Neural progenitor cell (in vitro differentiated cells): ENCODE data around the gene WDR54. TPM values are rescaled to one million over a fixed set of nuclear protein-coding genes. Genes with fewer than 3 reads are reported as not detected.

Source experiments
- DNase-seq: peaks from one replicate; pipeline ENCODE4 v3.0.0-alpha.2; 2016; ENCODE audit warnings: low spot score
- H2AFZ ChIP-seq: fragments of 200-600 bp; sonication (generic); replicated peaks from 2 replicates; pipeline ENCODE4 v1.6.1; 2016; ENCODE audit warnings: antibody characterized with exemption
- H3F3A ChIP-seq: fragments of 200-600 bp; sonication (generic); 2 replicates; pipeline ENCODE4 v1.6.1; 2016; ENCODE audit warnings: antibody characterized with exemption, low read depth
- H3K27ac ChIP-seq: fragments of 200-600 bp; sonication (generic); 2 replicates; pipeline ENCODE4 v1.5.1; 2016; ENCODE audit warnings: mild to moderate bottlenecking
- H3K27me3 ChIP-seq: fragments of 200-600 bp; sonication (generic); 2 replicates; pipeline ENCODE4 v1.6.1; 2016; ENCODE audit warnings: mild to moderate bottlenecking, moderate library complexity
- H3K36me3 ChIP-seq: fragments of 200-600 bp; sonication (generic); 2 replicates; pipeline ENCODE4 v1.5.1; 2016
- H3K4me1 ChIP-seq: fragments of 200-600 bp; sonication (generic); 2 replicates; pipeline ENCODE4 v1.6.1; 2016; ENCODE audit warnings: mixed run types
- H3K4me2 ChIP-seq: fragments of 200-600 bp; sonication (generic); 2 replicates; pipeline ENCODE4 v1.6.1; 2016
- H3K4me3 ChIP-seq: fragments of 200-600 bp; sonication (generic); 2 replicates; pipeline ENCODE4 v1.5.1; 2016
- H3K79me2 ChIP-seq: fragments of 200-600 bp; sonication (generic); 2 replicates; pipeline ENCODE4 v1.6.1; 2016; ENCODE audit warnings: low read depth
- H3K9ac ChIP-seq: fragments of 200-600 bp; sonication (generic); 2 replicates; pipeline ENCODE4 v1.6.1; 2016
- H3K9me3 ChIP-seq: fragments of 200-600 bp; sonication (generic); 2 replicates; pipeline ENCODE4 v1.5.1; 2016; ENCODE audit warnings: low read depth
- H4K20me1 ChIP-seq: fragments of 200-600 bp; sonication (generic); 2 replicates; pipeline ENCODE4 v1.6.1; 2016; ENCODE audit warnings: low read depth
- H3K27ac Mint-ChIP-seq: 3 replicates; pipeline ENCODE4 v1.8.0; 2021; ENCODE audit warnings: mixed read lengths
- H3K27me3 Mint-ChIP-seq: 2 replicates; pipeline ENCODE4 v1.8.0; 2022; ENCODE audit warnings: low read depth, mild to moderate bottlenecking, inconsistent platforms, moderate library complexity, mixed read lengths; ENCODE audit not compliant: insufficient read depth
- H3K36me3 Mint-ChIP-seq: 3 replicates; pipeline ENCODE4 v1.8.0; 2021; ENCODE audit warnings: mixed read lengths
- H3K4me1 Mint-ChIP-seq: 3 replicates; pipeline ENCODE4 v1.8.0; 2021; ENCODE audit warnings: mixed read lengths
- H3K4me3 Mint-ChIP-seq: 3 replicates; pipeline ENCODE4 v1.8.0; 2021; ENCODE audit warnings: mild to moderate bottlenecking, moderate library complexity, mixed read lengths
- H3K9me3 Mint-ChIP-seq: 3 replicates; pipeline ENCODE4 v1.8.0; 2020; ENCODE audit warnings: mixed read lengths
- CTCF ChIP-seq: fragments of 200-600 bp; sonication (generic); IDR thresholded peaks from 2 replicates; pipeline ENCODE4 v1.5.1; 2017; ENCODE audit warnings: antibody characterized with exemption, mild to moderate bottlenecking
- EZH2 ChIP-seq: fragments of 200-600 bp; sonication (generic); IDR thresholded peaks from 2 replicates; pipeline ENCODE4 v1.6.1; 2017; ENCODE audit warnings: antibody characterized with exemption, mild to moderate bottlenecking, moderate library complexity
- EZH2phosphoT487 ChIP-seq: fragments of 200-600 bp; sonication (generic); IDR thresholded peaks from 2 replicates; pipeline ENCODE4 v1.6.1; 2017; ENCODE audit warnings: antibody characterized with exemption
- total RNA-seq: library from RNA; depleted of rRNA; stranded (reverse); fragments of >200 nt; gene quantifications from 2 replicates; pipeline ENCODE4 v1.2.3, GENCODE V29; 2015; ENCODE audit warnings: low replicate concordance

WDR54 gene
- total RNA-seq, 1 donor from 2014 or later = 88.1 TPM

DNA sequence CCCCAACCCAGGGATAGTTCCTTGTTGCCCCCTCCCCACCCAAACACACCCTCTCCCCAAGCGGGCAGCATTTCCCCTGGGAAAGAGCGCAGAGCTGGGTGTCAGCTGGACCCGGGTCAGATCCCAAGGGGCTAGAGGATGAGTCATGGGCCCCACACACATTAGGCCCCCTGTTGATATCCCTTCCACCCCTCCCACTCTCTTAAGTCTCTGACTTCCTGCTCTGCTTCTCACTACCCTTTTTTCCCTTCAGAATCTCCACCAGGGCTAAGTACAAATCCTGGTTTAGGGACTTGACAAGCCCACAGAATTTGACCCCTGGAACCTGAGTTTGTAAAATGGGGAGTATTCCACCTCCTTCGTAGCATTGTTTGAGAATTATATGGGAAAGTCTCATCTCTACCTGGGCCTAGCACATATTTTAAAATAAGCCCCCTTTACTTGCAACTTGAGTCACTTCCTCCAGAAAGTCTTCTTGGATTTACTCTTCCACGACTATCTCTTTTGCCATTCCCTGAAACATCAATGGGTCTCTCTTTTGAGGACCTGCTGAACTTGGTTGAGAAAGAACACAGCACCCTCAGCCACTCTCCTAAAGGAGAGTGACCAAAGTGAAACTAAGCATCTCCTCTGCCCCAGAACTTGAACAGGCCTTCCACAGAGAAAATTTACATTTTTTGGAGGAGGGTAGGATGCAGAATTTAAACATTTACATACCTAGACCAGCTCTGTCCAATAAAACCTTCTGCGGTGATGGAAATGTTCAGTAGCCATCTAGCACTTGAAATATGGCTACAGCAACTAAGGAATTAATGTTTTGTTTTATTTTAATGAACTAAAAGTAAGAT lies 15.5 kb downstream of the WDR54 start:
- Histone ChIP-seq H3K9ac (no peak overlapping the region), H3K4me3 (no peak overlapping the region), H4K20me1 (peaks cover 19% of the 10 kb centered on the region), H3K79me2 (peaks cover 57% of the 10 kb centered on the region), H3F3A (peaks cover 30% of the 10 kb centered on the region), H3K4me2 (no peak overlapping the region), H3K27me3 (no peaks in the 10 kb centered on the region), H2AFZ (no peak overlapping the region), H3K4me1 (peaks cover 18% of the 10 kb centered on the region), H3K9me3 (no peaks in the 10 kb centered on the region), H3K36me3 (no peaks in the 10 kb centered on the region), H3K27ac (no peak overlapping the region)
- H3K27ac Mint-ChIP-seq = peak overlapping the region; percentile 68
- no peaks in the 10 kb centered on the region for H3K9me3 Mint-ChIP-seq
- H3K4me3 Mint-ChIP-seq = no peak overlapping the region
- peaks cover 13% of the 10 kb centered on the region for H3K36me3 Mint-ChIP-seq
- TF ChIP-seq EZH2phosphoT487 (no peak), CTCF (no peak)
- DNase-seq = no peak
- H3K4me1 Mint-ChIP-seq = peaks cover 33% of the 10 kb centered on the region
- peaks cover 19% of the 10 kb centered on the region for H3K27me3 Mint-ChIP-seq

DNA sequence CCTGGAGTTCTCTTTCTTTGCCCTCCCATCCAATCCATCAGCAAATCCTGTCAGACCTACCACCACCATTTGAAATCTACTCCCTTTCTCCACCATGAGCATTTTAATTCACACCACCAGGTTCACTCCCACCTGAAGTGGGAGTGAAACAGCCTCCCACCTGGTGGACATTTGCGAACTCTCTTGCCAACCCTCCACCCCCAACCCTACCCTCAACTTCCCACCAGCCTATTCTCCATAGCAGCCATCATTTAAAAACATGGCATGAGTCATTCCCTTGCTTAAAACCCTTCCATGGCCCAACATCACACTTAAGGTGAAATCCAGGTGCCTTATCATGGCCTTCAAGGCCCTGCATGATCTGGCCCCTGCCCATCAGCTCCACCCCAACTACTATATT lies 16.7 kb downstream of the WDR54 start:
- H3K36me3 Mint-ChIP-seq = peaks cover 13% of the 10 kb centered on the region
- peaks cover 36% of the 10 kb centered on the region for H3K4me1 Mint-ChIP-seq
- Histone ChIP-seq H3K4me3 (no peak overlapping the region), H3K27ac (no peak overlapping the region), H3K4me1 (peaks cover 18% of the 10 kb centered on the region), H3K9ac (peak overlapping the region; percentile 12), H3K9me3 (no peaks in the 10 kb centered on the region), H3K4me2 (peak overlapping the region; percentile 98), H3K27me3 (peaks cover 7% of the 10 kb centered on the region), H3F3A (peaks cover 39% of the 10 kb centered on the region), H2AFZ (no peak overlapping the region), H3K79me2 (peaks cover 55% of the 10 kb centered on the region), H3K36me3 (no peaks in the 10 kb centered on the region), H4K20me1 (peaks cover 18% of the 10 kb centered on the region)
- no peak for DNase-seq
- peak overlapping the region; percentile 5 for H3K27ac Mint-ChIP-seq
- peak overlapping the region; percentile 92 for H3K4me3 Mint-ChIP-seq
- no peak for TF ChIP-seq CTCF
- TF ChIP-seq EZH2 = no peak
- H3K27me3 Mint-ChIP-seq = peaks cover 22% of the 10 kb centered on the region
- H3K9me3 Mint-ChIP-seq = no peaks in the 10 kb centered on the region

DNA sequence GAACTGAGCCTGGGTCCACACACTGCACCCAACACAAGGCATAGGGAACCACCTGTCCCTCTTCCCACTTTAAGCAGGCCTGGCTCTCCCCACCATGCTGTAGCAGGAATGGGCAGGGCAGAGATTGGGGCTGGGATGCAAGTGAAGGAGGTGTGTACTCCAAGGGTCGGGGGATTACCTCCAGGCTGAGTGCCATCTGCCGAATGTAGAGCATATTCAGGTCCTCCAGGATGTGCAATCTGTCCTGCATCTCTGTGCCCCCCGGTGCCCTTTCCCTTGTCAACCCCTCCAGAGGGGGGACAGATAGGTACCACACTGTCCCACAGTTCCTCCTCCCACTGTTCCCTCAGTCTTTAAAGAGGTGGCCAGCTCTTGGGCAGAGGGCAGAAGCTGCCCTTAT lies 17.8 kb downstream of the WDR54 start:
- H3K27ac Mint-ChIP-seq = peak overlapping the region; percentile 96
- H3K36me3 Mint-ChIP-seq = peaks cover 11% of the 10 kb centered on the region
- Histone ChIP-seq H3K9me3 (no peaks in the 10 kb centered on the region), H2AFZ (no peak overlapping the region), H3K9ac (peak overlapping the region; percentile 80), H3F3A (peaks cover 39% of the 10 kb centered on the region), H3K27ac (peak overlapping the region; percentile 98), H3K4me1 (peaks cover 18% of the 10 kb centered on the region), H3K36me3 (no peaks in the 10 kb centered on the region), H3K4me2 (peak overlapping the region; percentile 98), H3K79me2 (peaks cover 44% of the 10 kb centered on the region), H4K20me1 (peaks cover 18% of the 10 kb centered on the region), H3K4me3 (peak overlapping the region; percentile 77), H3K27me3 (peaks cover 8% of the 10 kb centered on the region)
- DNase-seq = peak; percentile 7
- no peak for TF ChIP-seq EZH2phosphoT487
- no peak for TF ChIP-seq EZH2
- TF ChIP-seq CTCF = no peak
- H3K9me3 Mint-ChIP-seq = no peaks in the 10 kb centered on the region
- H3K4me3 Mint-ChIP-seq = peak overlapping the region; percentile 92
- peaks cover 36% of the 10 kb centered on the region for H3K4me1 Mint-ChIP-seq
- H3K27me3 Mint-ChIP-seq = peaks cover 26% of the 10 kb centered on the region
